GM13976 (cell line): Measurements from ENCODE around the gene GIMAP8.

ENCODE experiments used
- DNase-seq: peaks from one replicate; pipeline ENCODE4 v3.0.0; 2012; ENCODE audit warnings: low spot score
- CTCF ChIP-seq: IDR thresholded peaks from 2 replicates; pipeline ENCODE4 v1.5.1; 2012; ENCODE audit warnings: borderline replicate concordance, mild to moderate bottlenecking; ENCODE audit not compliant: insufficient read depth; ENCODE audit errors: extremely low read depth, missing control alignments, control extremely low read depth
- in situ Hi-C: fragments of 300-500 bp; cut with MboI; formaldehyde crosslinking; loops from one replicate; pipeline ENCODE4 v1.12.0; 2022; ENCODE audit warnings: low sequenced_read_pairs, mixed read lengths, inconsistent platforms; ENCODE audit not compliant: unreplicated experiment

The GIMAP8 gene

DNA sequence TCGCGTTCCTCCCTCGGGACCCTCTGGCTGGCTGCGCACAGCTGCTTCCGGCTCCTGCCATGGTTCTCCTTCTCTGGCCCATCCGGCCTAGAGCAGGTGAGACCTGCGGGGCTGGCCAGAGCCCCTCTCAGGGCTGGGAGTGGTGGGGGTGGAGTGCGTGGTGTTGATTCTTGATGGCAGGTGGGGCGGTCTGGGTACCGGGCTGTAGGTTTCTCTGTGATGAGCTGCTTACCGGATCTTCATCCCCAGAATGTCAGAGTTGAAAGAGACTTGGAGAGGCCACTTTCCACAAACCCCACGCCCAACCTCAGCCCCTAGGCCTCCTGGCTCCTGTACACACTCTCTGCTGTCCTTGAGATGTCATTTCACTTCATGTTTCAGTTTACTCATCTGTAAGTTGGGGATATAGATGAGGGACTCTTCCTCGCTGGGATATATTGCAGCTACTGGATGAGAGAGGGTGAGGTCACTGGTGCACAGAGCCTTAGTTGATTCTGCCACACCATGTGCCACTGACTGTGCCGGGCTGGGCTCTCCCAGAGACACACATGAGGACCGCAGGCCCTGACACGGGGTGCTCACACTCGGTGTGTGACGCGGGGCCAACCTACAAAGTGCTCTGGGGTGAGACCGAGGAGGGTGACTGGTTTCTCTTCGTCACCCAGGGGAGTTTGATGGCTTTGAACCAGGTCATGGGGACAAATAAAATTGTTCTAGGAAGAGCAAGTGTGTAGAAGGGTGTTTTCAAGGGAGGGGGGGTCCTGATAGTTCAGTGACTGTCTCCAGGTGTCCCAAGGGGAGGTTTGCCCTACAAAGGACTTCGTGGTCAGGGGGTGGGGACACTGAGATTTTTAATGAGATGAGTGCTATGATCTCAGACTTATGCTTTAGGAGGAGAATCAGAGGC is 41.8 kb upstream of the GIMAP8 start:
- DNase-seq = peak; percentile 68
- no peak for TF ChIP-seq CTCF
- in situ Hi-C loops = no loop called here

DNA sequence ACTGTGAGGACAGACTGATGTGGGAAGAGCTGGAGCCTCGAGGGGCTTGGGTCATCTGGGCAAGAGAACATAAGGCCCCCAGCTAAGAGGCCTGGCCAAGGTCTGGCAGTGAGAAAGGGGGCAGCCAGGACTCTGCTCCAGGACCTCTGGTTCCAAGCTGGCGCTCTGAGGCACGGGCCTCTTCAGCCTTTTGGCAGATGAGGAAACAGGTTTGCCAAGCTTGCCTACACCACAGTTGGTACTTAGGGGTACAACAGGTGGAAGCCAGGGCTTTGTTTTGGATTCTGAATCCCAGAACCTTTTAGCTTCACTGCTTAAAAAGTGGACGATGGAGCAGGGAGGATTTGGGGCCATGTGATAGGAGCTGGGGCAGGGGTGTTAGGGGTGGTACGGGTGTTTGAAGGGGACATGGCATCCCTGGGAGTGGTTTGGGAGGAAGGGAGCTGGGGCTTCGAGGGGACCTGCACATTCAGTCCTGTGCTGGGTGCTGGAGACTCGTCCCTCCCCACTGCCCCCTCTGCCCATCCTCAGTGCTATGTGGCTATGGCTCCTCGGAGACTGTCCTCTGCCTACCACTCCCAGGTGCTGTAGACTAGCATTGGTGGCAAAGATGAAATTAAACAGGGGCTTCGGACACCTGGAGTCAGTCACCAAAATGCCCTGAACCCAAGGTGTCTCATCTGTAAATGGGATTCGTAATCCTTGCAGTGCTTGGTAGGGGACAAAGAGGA is 41.0 kb upstream of the GIMAP8 start:
- DNase-seq = no peak
- no peak for TF ChIP-seq CTCF
- in situ Hi-C loops = no loop called here

DNA sequence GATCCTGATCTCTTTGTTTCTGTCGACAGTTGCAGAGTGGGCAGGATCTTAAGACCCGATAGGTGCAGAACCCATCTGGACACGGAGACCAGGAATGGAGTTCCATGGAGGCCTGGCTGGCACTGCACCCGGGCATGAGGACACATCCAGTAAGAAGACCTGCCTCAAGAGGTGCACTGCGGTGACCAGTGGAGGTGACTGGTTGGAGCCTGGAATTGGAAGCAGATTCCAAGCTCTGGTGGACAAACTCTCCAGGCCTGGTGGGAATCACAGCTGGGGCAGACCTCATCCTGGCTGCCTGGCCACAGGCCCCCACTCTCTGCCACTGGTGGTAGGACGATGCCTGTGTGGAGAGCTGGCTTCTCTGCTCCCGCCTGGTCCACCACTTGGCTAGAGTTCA is 40.3 kb upstream of the GIMAP8 start:
- no peak for TF ChIP-seq CTCF
- no peak for DNase-seq
- in situ Hi-C loops = no loop called here

DNA sequence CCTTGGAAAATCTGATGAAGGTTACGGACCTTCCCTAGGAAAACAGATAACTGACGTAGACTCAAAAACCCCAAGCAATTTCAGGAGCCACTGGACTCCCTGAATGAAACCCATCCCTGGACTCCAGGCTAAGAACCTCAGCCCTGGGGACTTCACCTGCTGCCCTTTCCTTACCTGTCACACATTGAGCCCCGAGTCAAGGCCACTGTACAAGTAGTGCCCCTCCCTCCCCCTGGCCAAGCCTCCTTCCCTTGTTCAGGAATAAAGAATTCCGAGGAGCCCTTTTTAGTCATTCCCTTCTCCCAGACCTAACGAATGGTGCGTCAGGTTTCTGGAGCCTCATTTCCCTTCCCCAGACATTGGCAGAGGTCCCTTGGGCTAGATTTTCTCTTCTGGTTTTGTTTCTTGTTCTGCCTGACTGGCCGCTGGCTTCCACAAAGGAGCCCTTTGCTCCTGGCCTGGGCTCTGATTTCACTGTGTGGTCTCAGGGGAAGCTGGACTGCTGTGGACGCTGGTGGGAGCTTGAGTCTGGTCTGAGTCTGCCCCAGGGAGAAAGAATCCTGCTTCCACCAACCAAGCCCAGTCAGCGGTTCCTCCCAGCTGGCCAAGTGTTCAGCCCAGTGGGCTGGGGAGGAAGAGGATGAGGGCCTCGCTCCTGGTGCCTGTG is 39.6 kb upstream of the GIMAP8 start:
- in situ Hi-C loops = no loop called here
- no peak for DNase-seq
- no peak for TF ChIP-seq CTCF

DNA sequence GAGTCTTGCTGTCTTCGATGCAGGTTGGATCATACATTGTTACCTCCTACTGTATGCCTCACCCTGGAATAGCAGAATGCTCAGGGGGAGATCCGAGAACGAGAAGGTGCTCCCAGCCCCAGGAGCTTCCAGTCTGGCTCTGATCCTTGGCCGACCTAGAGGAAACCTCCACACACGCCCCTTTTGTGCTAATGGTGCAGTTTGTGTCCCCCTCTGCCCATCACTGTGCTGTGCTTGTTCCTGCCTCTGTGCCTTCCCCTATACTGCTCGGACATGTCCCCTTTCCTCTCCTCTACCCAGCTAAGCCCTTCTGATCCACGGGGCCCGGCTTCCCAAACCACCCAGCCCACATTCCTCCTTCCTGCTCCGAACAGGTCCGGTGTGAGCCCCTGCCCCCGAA is 38.8 kb upstream of the GIMAP8 start:
- in situ Hi-C loops = no loop called here
- DNase-seq = no peak
- no peak for TF ChIP-seq CTCF

GRCh38 chr7:150412016-150412415 is 38.4 kb upstream of the GIMAP8 start:
- in situ Hi-C loops = no loop called here
- DNase-seq = no peak
- no peak for TF ChIP-seq CTCF
